Retinal pigment epithelial cell (primary cell): ENCODE data around the gene CSNK1G1.
A peak's percentile ranks its signal among the peaks of the same experiment; 100 is the strongest.

Experiments used
- DNase-seq: peaks from one replicate; pipeline ENCODE4 v3.0.0-alpha.2; 2010; ENCODE audit warnings: low read depth
- H3K4me3 ChIP-seq: 2 replicates; pipeline ENCODE4 v1.5.1; 2011; ENCODE audit warnings: mild to moderate bottlenecking, low read length, control low read depth, moderate library complexity
- TF ChIP-seq, protein P1 (sequence below): conservative IDR thresholded peaks from 2 replicates; pipeline ENCODE4 v1.5.1; 2011; ENCODE audit warnings: low read depth, low read length, control low read depth, inconsistent platforms

Gene CSNK1G1

DNA sequence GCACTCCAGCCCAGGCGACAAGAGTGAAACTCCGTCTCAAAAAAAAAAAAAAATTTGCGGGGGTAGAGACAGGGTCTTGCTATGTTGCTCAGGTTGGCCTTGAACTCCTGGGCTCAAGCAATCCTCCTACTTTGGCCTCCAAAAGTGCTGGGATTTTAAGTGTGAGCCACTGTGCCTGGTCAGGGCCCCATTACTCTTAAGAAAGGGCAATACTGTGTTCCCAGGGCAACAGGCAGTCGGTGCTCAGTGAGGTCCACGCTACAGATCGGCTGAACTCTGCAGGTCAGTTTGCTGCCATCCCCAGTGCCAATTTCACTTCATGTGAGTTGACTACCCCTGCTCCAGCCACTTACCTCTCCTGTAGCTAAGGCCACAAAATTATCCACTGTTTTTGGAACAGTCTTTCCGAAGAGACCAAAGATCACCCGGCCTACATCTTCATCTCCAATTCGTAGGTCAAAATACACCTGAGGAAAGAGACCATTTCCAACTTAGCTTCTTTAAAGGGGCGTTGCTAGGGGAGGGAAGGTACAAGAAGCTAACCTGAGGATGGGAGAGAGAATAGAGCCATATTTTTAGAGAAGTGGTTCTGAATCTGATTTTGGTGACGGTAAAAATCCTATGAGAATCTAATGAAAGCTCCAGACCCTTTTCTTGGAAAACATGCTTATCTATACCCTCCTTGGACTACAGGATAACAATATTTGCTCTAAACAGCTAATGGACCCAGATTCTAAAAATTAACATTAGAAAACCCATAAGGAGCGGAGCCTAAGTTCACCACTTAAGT is 194.1 kb downstream of the CSNK1G1 start:
- DNase-seq: no peak
- TF ChIP-seq, protein P1, sequence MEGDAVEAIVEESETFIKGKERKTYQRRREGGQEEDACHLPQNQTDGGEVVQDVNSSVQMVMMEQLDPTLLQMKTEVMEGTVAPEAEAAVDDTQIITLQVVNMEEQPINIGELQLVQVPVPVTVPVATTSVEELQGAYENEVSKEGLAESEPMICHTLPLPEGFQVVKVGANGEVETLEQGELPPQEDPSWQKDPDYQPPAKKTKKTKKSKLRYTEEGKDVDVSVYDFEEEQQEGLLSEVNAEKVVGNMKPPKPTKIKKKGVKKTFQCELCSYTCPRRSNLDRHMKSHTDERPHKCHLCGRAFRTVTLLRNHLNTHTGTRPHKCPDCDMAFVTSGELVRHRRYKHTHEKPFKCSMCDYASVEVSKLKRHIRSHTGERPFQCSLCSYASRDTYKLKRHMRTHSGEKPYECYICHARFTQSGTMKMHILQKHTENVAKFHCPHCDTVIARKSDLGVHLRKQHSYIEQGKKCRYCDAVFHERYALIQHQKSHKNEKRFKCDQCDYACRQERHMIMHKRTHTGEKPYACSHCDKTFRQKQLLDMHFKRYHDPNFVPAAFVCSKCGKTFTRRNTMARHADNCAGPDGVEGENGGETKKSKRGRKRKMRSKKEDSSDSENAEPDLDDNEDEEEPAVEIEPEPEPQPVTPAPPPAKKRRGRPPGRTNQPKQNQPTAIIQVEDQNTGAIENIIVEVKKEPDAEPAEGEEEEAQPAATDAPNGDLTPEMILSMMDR: no peak
- H3K4me3 ChIP-seq: peak overlapping the region; percentile 91

DNA sequence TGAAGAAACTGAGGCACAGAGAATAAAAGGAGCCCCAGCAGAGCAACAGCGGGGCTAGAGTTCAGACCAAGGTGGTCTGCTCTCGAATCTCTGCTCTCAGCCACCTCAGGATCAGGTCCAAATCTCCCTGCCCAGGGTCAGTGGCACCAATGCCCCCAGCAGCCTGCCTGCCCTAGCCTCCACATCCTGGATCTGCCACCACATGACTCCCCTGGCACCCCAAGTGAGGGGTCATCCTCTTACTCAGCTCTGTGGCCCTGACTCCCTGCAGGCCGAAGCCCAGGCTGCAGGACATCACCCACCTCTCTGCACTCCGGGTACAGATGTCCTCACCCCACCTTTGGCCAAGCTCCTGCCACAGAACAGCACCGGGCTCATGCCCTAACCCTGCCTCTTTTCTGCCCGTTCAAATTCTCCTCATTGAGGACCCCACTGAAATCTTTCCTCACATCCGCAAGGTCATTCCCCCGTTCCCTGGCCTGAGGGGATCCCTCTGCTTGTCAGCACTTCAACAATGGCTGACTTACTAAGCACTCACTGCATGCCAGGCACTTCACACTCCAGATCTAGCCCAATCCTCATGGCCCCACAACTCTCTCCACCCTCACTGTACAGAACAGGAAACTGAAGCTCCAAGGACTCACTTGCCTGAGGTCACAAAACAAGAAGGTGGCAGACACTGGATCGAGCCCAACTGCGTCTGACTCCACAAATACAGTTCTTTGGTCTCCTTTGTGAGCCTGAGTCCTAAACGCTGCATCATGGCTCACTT is 197.4 kb downstream of the CSNK1G1 start:
- no peak overlapping the region for H3K4me3 ChIP-seq
- DNase-seq: no peak
- TF ChIP-seq, protein P1: no peak

DNA sequence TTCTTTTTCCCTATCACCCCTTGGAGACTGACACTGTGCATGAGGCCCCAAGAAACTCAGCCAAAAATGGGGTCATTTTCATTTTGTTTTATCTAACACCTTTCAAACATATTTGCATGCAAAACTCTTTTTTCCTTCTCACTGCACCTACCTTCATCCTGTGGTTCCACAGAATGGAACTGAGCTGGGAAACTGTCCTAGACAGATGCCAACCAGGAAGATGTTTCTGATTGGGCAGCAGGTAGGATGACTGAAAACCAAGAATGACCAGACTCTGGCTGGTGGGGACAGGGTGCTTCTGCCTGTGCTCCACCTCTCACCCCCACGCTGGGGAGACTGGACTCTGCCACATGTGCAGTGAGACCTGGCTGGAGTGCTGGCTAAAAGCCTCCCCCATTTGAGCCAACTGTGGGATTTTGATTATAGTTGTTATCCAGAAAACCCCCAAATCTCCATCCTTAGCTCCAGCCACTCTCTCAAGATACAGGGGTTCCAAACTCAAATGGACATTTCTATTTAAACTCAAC is 198.3 kb downstream of the CSNK1G1 start:
- DNase-seq: no peak
- TF ChIP-seq, protein P1: no peak
- no peak overlapping the region for H3K4me3 ChIP-seq

DNA sequence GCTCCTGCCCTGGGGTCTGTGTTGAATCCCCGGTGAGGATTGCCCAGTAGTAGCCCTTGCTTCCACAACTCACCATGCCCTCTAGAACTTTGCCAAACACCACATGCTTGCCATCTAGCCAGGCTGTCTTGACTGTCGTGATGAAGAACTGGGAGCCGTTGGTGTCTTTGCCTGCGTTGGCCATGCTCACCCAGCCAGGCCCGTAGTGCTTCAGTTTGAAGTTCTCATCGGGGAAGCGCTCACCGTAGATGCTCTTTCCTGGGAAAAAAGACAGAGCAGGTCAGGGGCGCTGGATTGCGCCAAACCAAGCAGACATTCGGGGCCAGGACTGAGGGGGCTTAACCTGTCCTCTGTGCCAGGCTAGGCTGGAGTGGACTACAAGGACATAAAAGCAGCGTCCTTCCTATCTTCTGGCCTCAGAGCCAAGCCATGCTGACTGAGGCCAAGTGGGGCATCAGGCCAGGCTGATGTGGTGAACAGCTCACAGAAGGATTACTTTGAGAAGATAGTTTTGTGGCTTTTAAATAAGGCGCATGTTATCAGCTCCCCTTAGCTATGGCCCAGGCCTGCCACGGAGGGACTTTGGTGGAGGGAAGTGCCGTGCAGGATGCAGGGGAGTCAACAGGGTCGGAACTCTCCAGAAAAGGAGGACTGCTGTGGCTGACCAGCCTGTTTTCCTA is 199.2 kb downstream of the CSNK1G1 start:
- TF ChIP-seq, protein P1: no peak
- H3K4me3 ChIP-seq: no peak overlapping the region
- no peak for DNase-seq

DNA sequence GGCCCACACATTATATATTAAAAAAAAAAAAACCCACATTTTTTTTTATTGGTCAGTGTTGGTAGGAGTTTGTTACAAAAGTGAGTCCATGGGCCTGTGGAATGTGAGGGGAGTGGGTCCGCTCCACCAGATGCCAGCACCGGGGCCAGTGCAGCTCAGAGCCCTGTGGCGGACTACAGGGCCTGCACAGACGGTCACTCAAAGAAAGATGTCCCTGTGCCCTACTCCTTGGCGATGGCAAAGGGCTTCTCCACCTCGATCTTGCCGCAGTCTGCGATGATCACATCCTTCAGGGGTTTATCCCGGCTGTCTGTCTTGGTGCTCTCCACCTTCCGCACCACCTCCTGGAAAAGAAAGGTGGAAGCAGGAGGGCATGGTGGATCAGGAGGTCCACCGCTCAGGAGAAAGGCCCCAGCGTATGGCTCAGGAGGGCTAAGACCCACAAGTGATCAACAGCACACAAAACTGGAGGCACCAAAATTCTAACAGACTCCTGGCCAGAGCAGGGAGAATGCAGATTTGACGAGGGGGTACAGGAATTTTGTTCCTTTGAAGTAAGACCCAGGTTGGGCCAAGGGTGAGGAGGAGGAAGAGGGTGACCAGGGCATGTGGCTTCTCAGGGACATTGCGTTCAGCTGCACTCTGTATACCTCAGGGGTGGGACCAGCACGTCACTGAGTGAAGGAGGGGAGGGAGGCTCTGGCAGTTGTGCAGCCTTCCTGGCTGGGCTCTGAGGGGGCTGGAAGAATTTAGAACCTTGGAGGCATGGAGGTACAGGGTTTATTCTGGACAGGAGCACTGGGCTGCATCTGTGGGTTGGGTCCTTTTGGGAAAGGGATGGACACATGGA is 199.9 kb downstream of the CSNK1G1 start:
- DNase-seq: no peak
- TF ChIP-seq, protein P1: no peak
- H3K4me3 ChIP-seq: no peak overlapping the region
